GM18861 (cell line): Measurements from ENCODE around the gene SPON1.
"Not testable (repeated sequence)": the region's sequence is repeated elsewhere in the genome, so short reads cannot be mapped to it uniquely, and the experiment has no call there.

Experiments used
- ATAC-seq: cut with Tn5 transposase; IDR thresholded peaks from one replicate; pipeline ENCODE4 v1.9.1; 2021; ENCODE audit not compliant: unreplicated experiment

Gene SPON1

DNA sequence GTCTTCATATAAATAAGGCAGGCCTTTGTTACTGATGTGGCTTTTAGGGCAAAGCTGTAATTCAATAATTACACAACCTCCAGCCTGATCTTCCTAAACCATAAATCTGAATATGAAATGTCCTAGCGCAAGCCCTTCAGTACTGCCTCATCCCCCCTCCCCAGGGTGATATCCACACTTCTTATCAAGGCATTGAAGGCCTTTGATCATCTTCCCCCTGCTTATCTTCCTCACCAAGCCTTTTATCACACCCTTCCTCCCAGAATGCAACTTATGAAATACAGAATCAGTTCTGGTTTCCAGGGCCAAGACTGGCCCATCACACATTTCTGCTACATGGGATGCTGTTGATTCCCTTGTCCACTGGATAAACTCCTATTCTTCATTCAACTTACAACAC is 12.1 kb downstream of the SPON1 start:
- ATAC-seq = no peak

- ATAC-seq = no peak
These were observed 20.7 kb downstream of the SPON1 start for GRCh38 chr11:13983081-13983751.

DNA sequence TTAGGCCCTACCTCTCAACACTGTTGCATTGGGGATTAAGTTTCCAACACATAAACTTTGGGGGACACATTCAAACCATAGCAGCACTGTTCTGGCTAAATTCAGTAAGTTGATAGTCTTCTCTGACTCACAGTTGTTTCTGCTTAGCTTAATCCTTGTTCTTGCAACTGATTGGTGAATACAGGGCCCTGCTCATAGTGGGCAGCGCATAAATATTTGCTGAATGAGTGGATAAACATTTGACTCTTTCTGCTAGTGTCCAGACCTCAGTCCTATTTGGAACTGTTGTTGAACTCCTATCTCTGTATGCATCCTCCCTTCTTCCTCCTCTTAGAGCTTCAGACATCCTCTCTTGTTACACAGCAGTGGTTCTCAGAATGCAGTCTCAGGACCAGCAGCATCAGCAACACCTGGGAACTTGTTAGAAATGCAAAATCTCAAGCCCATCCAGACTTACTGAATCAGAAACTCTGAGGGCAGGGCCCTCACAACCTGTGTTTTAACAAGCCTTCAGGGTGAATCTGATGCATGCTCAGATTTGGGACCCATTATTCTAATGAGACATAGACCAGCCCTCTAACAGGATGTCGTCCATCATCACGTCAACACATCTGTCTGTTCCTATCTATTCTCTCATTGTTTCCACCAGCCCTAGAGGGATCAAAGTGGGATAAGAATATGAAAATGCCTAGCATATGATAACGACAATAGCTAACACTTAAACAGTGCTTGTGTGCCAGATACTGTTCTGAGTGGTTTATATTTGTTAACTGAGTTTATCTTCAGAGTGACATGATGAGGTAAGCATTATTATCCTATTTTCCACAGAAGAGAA is 22.3 kb downstream of the SPON1 start:
- ATAC-seq = no peak

- ATAC-seq = not testable (repeated sequence)
These were observed 24.2 kb downstream of the SPON1 start for GRCh38 chr11:13986695-13987094.

GRCh38 chr11:13992158-13992856 is 29.8 kb downstream of the SPON1 start:
- not testable (repeated sequence) for ATAC-seq

- no peak for ATAC-seq
These were observed 30.7 kb downstream of the SPON1 start for GRCh38 chr11:13993096-13993765.

DNA sequence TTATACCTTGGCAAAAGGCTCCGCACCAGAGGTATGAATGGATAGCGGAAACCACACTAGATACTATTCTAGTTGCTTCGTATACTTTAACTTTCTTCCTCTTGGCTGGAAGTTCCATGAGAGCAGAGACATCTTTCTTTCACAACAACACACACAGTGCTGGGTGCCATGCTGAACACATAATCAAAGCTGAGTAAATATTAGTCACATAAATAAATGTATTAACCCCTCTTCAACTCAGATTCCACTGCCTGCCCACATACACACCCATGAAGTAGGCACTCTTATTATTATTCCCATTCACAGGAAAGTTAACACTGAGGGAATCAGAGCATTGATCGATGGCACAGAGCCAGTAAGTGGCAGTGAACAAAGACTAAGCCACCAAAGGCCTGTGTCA is 35.4 kb downstream of the SPON1 start:
- no peak for ATAC-seq

DNA sequence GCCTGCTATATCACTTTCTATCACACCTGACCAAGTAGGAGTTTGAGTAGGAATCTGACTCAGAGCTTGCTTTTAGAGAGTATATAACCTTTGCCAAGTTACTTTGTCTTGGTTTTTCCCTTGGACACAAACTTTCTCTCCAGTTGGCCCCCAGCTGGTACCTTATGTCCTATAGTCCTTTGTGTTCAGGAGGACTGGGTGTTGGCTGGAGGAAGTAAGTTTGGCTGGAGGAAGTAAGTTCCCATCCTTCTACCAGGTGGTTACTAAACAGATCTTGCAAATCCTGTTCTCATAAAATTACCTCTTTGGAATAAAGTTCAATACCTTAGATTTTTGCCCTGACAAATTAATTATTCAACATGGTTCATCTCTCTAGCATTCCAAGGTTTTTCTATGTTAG is 37.2 kb downstream of the SPON1 start:
- no peak for ATAC-seq

DNA sequence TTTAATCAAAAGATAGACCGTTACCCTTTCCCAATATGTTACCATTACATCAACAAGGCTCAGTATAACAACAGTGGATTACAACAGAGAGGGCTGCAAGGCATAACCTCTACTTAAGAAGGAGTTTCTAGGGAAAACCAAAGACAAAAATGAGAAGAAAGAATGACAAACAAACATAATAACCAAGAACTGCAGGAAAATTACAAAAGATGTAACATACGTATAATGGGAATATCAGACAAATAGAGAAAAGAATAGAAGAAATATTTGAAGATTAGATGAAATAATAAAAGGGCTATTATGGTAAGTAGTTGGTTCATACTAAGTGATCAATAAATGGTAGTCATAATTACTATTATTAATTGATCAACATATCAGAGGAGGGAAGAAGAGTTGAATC is 39.1 kb downstream of the SPON1 start:
- no peak for ATAC-seq

GRCh38 chr11:14007566-14007965 is 45.0 kb downstream of the SPON1 start:
- ATAC-seq = no peak

- no peak for ATAC-seq
These were observed 48.1 kb downstream of the SPON1 start for GRCh38 chr11:14010665-14011064.

GRCh38 chr11:14012846-14013245 is 50.3 kb downstream of the SPON1 start:
- ATAC-seq = no peak

GRCh38 chr11:14015711-14016110 is 53.2 kb downstream of the SPON1 start:
- no peak for ATAC-seq

- ATAC-seq = no peak
These were observed 55.9 kb downstream of the SPON1 start for GRCh38 chr11:14018441-14018840.

GRCh38 chr11:14021738-14022137 is 59.2 kb downstream of the SPON1 start:
- ATAC-seq = no peak

- no peak for ATAC-seq
These were observed 59.7 kb downstream of the SPON1 start for GRCh38 chr11:14022251-14022650.

DNA sequence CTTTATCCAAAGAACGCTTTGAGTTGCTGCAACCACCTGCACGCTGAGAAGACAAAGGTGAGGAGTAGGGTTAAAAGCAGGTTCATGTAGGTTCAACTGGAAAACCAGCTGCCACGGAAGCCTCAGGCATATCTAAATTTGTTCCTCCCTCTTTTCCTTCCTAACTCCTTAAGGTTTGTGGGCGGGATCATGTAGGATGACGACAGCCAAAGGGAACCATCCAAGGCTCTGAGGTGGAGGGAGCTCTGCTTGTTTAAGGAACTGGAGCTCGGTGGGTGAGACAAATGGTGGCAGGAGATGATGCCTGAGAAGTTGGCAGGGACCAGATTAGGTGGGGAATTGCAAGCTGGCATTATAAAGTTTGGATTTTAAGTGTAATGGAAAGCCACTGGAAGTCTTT is 60.3 kb downstream of the SPON1 start:
- ATAC-seq = no peak

DNA sequence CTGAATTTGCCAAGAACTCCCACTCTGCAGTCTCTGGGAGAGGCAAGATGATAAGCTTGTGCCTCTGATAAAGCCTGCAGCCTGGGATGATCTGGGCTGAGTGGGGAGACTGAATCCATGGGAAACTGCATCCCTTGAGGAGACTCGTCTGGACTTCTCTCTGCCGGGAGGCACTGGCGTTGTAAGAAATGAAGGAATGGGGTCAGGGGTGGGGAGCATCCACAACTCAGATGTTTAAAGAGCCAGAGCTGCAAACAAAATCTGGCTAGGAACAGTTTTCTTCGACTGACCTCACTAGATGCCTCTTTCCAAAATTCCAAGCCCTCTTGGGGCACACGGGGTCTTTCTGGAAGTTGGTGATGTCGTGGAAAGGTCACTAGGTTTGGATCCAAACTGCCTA is 64.4 kb downstream of the SPON1 start:
- no peak for ATAC-seq

DNA sequence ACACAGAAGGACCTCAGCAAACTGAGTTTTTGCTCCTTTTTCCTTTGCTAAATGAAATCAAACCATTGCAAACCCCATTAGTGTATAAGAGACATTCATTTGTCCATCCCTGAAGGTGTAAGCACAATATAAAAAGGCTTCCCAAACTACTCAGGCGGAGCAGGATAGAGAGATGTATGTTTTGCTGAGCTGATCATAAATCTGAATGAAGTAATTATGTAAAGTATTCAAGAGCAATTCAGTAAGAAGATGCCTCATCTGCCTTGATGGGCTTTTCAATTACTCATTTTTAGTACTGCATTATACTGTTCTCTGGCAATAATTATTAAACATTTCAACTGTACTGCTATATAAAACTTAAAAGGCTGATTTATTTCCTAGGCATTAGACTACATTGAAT is 65.0 kb downstream of the SPON1 start:
- ATAC-seq = no peak

GRCh38 chr11:14029440-14029839 is 66.9 kb downstream of the SPON1 start:
- ATAC-seq = no peak
